AG09309 (cell line): Measurements from ENCODE around the gene STK32C.

Source experiments
- DNase-seq: peaks from one replicate; pipeline ENCODE4 v3.0.0-alpha.2; 2010; ENCODE audit warnings: low read depth
- H3K4me3 ChIP-seq: 2 replicates; pipeline ENCODE4 v1.5.1; 2011; ENCODE audit warnings: mild to moderate bottlenecking, low read depth, low read length, moderate library complexity; ENCODE audit not compliant: control insufficient read depth
- CTCF ChIP-seq: IDR thresholded peaks from 2 replicates; pipeline ENCODE4 v1.5.1; 2011; ENCODE audit warnings: mild to moderate bottlenecking, low read depth, low read length, inconsistent platforms; ENCODE audit not compliant: insufficient read depth, control insufficient read depth; ENCODE audit errors: missing control alignments

STK32C gene

GRCh38 chr10:132282667-132283603, 24.8 kb downstream of the STK32C start:
- no peak overlapping the region for H3K4me3 ChIP-seq
- DNase-seq = no peak
- TF ChIP-seq CTCF = no peak

DNA sequence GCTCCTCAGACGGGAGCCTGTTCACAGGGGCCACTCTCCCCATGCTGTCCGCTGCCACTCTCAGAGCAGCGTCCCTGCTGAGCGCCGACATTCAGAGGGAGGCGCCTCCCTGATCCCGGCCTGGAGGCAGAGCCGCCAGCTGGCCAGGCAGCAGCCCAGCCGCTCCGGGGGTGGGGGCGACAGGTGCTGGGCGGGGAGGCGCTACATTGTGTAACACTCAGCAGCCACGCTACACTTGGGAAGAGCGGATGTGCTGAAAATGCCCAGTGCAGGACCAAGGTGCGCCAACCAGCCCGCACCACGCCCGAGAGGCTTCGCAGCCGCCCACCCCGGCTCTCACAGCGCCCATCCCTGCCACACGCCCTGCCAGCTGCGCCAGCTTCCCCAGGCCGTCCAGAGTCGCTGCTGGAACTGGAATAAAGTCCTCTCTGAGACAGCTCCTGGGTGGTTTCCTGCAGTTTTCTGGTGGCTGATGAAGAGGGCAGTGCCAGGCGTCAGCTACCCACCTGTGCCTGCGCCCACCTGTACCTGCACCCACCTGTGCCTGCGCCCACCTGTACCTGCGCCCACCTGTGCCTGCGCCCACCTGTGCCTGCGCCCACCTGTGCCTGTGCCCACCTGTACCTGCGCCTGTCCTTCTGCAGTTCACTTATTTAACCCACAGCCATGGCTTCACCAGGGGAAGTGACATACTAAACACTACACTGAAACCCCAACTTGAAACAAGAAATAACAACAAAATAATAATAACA, 25.7 kb downstream of the STK32C start:
- no peak for DNase-seq
- no peak overlapping the region for H3K4me3 ChIP-seq
- no peak for TF ChIP-seq CTCF

GRCh38 chr10:132280646-132281074, 27.1 kb downstream of the STK32C start:
- no peak for TF ChIP-seq CTCF
- H3K4me3 ChIP-seq = no peak overlapping the region
- DNase-seq = no peak

- no peak for TF ChIP-seq CTCF
- no peak overlapping the region for H3K4me3 ChIP-seq
- no peak for DNase-seq
Measured at GRCh38 chr10:132279873-132280645, 27.7 kb downstream of the STK32C start.

DNA sequence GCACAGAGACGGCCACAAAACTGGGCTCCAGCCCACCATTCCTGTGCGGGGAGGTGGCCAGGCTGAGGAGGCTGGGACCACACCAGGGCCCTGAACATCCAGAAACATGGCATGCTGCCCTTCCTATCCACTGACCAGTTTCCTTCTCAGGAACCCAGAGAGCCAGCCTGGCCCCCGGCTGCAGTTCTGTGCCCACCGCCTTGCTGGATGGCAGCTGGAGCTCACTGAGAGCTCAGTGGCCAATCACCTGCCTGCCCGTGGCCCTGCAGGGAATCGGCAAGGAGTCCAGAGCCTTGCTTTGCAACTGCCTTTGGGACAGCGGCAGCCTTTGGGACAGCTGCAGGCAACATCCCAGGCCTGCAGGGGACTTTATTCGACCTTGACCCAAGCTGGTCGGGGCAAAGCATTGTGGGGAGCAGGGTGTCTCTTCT, 30.4 kb downstream of the STK32C start:
- DNase-seq = no peak
- TF ChIP-seq CTCF = no peak
- H3K4me3 ChIP-seq = no peak overlapping the region

- H3K4me3 ChIP-seq = no peak overlapping the region
- DNase-seq = no peak
- no peak for TF ChIP-seq CTCF
Measured at GRCh38 chr10:132276706-132277105, 31.0 kb downstream of the STK32C start.
